Fibroblast of mammary gland (primary cell): ENCODE measurements around the gene CD300C.
"Not testable (repeated sequence)": the region's sequence is repeated elsewhere in the genome, so short reads cannot be mapped to it uniquely, and the experiment has no call there.

Experiments used
- DNase-seq: peaks from one replicate; pipeline ENCODE4 v3.0.0-alpha.2; 2010; ENCODE audit warnings: low read depth
- H3K4me3 ChIP-seq: 2 replicates; pipeline ENCODE4 v1.5.1; 2011; ENCODE audit warnings: low read depth, mild to moderate bottlenecking, low read length, moderate library complexity; ENCODE audit not compliant: control insufficient read depth
- CTCF ChIP-seq: conservative IDR thresholded peaks from 2 replicates; pipeline ENCODE4 v1.5.1; 2011; ENCODE audit warnings: low read depth, low read length, inconsistent platforms; ENCODE audit not compliant: control insufficient read depth, insufficient read depth

CD300C gene

GRCh38 chr17:74561586-74561985 is 15.7 kb upstream of the CD300C start:
- TF ChIP-seq CTCF: no peak
- DNase-seq: no peak
- no peak overlapping the region for H3K4me3 ChIP-seq

GRCh38 chr17:74558882-74559519 is 13.1 kb upstream of the CD300C start:
- DNase-seq: no peak
- TF ChIP-seq CTCF: no peak

GRCh38 chr17:74558402-74558801 is 12.5 kb upstream of the CD300C start:
- not testable (repeated sequence) for DNase-seq, H3K4me3 ChIP-seq

More at GRCh38 chr17:74558882-74559519, 13.1 kb upstream of the CD300C start:
- no peak overlapping the region for H3K4me3 ChIP-seq

GRCh38 chr17:74555427-74555940 is 9.6 kb upstream of the CD300C start:
- DNase-seq: no peak
- TF ChIP-seq CTCF: no peak
- H3K4me3 ChIP-seq: no peak overlapping the region

- TF ChIP-seq CTCF: no peak
- no peak overlapping the region for H3K4me3 ChIP-seq
- no peak for DNase-seq
Measured at GRCh38 chr17:74554909-74555308, 9.0 kb upstream of the CD300C start.

GRCh38 chr17:74552037-74552436 is 6.1 kb upstream of the CD300C start:
- DNase-seq: no peak
- no peak overlapping the region for H3K4me3 ChIP-seq
- no peak for TF ChIP-seq CTCF

GRCh38 chr17:74550602-74551001 is 4.7 kb upstream of the CD300C start:
- TF ChIP-seq CTCF: no peak
- H3K4me3 ChIP-seq: no peak overlapping the region
- no peak for DNase-seq
